Measurements from ENCODE around the gene DOCK8. TPM values are rescaled to one million over a fixed set of nuclear protein-coding genes. Genes with fewer than 3 reads are reported as not detected.
"Not testable (repeated sequence)": the region's sequence is repeated elsewhere in the genome, so short reads cannot be mapped to it uniquely, and the experiment has no call there.

The DOCK8 gene
- polyA plus RNA-seq (ENCODE audit: insufficient read length) = 8.2 TPM

DNA sequence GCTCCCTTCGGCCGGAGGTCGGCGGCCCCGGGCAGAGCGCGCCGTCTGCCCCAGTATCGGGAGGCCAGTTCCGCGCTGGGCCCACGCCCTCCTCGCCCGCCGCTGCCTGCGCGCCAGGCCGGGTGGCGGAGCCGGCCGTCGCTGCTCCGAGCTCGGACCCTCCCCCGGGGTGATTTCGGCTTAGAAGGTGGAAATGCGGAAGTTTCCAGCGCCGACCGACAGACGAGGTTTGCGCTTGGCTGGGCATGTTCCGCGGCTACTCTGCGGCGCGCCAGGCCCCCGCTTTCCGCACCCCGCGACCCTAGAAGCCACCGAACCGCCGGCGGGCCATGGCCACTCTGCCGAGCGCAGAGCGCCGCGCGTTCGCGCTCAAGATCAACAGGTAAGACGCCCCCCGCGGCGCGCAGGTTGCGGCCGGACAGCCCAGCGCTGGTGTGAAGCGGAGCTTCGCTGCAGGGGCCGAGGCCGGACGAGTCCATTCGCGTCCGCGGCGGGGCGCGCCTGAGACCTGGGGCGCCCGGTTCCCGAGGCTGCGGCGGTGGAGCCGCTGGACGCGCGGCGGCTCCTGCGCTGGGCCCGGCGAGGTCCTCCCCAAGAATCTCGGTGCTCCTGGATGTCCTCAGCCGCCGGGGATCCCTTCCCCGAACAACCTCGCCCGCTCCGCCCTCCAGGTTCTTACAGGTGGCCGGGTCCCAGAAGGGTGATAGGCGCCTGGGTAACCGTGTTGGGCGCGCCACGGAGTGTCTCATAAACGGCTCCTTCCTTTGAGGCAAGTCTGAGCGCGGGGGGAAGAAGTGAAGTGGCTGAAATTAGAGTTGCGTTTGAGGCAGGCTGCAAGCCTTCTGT is at the start of gene DOCK8:
TSS of gene DOCK8 (plus strand) at position 218 of the 846 bp plus-strand sequence. CDS start at position 330, 112 bp downstream.
- peak; percentile 48 for DNase-seq

GRCh38 chr9:169757-170156 is 44.9 kb upstream of the DOCK8 start:
- DNase-seq = not testable (repeated sequence)

- DNase-seq = peak; percentile 13
These were observed 36.4 kb upstream of the DOCK8 start for GRCh38 chr9:178140-178825.

DNA sequence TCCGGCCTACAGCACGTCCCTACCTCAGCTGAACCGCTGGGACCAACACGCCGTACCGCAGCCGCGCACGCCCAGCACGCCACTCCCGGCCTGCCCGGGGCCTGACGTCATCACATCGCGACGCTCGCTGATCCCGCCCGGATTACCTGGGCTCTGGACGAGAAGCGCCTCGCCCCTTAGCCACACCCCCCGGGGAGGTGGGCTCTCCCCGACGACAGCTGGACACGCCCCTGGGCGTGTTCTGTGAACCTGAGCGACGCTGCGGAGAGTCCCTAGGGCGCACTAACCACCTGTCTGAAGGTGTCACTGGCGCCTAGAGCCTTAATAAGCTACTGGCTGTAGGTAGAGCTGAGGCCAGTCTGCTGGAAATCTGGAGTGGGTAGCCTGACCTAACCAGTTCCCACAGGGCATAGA is 35.7 kb upstream of the DOCK8 start, which contains the start of gene ZNG1A:
TSS of gene ZNG1A (minus strand) at position 87 of the 414 bp plus-strand sequence. CDS start 87 bp downstream, outside the sequence.
- peak; percentile 59 for DNase-seq

DNA sequence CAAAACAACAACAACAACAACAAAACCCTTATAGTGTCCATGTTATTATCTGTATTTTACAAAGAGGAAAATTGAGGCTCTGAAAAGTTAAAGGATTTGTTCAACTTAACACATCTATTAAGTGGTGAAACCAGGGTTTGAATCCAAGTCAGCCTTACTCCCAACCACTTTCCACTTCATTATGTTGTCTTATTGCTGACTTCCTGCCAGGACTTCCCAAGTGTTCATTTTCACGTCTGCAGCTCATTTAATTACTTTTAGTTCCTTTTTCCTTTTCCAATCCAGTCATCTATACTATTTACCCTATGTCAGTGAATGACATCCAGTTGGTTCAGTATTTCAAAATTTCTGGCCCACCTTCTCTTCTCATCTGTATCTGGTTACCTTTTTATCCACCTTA is 15.1 kb upstream of the DOCK8 start:
- not testable (repeated sequence) for DNase-seq

- DNase-seq = no peak
These were observed 8.2 kb upstream of the DOCK8 start for GRCh38 chr9:206481-206880.

- DNase-seq = no peak
These were observed 5.4 kb upstream of the DOCK8 start for GRCh38 chr9:209143-209758.

DNA sequence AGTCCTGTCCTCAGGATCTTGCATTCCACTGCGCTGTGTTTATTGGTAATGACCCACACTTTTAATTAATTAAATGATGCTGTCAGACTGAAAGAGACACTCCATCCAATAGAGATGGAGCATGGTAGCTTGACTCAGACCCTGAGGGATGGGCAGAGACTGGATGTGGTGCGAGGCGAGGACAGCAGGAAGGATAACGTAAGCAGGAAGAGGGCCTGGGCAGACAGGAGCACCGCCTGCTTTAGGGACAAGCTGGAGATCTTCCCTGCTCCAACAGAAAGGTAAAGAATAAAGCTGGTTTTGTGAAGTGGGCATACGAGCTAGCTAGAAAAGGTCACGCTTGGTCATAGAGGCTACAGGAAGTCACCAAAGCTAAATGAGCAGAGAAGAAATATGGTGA is 3.6 kb upstream of the DOCK8 start:
- no peak for DNase-seq

DNA sequence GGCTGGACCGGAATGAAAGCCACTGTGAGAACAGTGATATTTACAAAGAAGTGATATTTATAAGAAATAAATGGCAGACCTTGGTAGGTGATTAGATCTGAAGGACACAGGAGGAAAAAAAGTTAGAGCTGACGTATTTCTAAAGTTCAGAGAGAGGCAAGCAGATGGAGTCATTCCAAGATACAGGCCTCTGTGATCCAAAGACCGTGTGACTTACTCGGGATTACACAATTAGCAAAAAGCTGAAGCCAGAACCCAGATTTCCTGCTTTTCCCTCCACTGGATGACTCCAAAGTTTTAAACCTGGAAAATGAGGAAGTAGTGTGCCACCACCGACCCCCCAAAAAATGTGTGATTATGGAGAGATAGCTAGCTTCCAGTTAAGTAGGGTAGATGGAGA is 3.1 kb upstream of the DOCK8 start:
- DNase-seq = no peak

- DNase-seq = no peak
These were observed 2.4 kb upstream of the DOCK8 start for GRCh38 chr9:212297-212696.

DNA sequence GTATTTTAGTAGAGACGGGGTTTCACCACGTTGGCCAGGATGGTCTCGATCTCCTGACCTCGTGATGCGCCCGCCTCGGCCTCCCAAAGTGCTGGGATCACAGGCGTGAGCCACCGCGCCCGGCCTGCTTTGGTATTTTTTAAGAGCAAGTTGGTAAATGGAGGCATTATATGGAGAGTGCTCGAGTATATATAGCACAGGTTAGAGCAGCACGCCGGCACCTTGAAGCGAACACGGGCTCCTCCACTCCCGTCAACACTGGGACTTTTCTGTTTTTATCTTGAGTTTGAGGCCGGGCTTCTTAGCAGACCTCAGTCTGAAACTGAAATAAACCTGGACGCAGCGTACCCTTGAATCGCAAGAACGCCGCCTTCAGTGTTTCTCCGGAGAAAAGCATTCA is 764 bp upstream of the DOCK8 start:
- not testable (repeated sequence) for DNase-seq

GRCh38 chr9:214351-214647 is 366 bp upstream of the DOCK8 start:
- no peak for DNase-seq

- DNase-seq = no peak
These were observed 1.0 kb downstream of the DOCK8 start for GRCh38 chr9:215631-216155.

- no peak for DNase-seq
These were observed 2.2 kb downstream of the DOCK8 start for GRCh38 chr9:216866-217265.

- no peak for DNase-seq
These were observed 3.3 kb downstream of the DOCK8 start for GRCh38 chr9:217950-218349.

DNA sequence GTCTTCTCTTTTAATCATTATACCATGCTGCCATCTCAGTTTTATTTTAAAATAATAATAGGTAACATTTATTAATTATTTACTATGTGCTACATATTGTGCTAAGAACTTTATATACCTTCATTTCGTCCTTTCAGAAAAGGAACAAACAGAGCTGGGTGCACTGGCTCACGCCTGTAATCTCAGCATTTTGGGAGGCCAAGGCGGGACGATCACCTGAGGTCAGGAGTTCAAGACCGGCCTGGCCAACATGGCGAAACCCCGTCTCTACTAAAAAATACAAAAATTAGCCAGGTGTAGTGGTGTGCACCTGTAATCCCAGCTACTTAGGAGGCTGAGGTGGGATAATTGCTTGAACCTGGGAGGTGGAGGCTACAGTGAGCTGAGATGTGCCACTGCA is 4.4 kb downstream of the DOCK8 start:
- not testable (repeated sequence) for DNase-seq

DNA sequence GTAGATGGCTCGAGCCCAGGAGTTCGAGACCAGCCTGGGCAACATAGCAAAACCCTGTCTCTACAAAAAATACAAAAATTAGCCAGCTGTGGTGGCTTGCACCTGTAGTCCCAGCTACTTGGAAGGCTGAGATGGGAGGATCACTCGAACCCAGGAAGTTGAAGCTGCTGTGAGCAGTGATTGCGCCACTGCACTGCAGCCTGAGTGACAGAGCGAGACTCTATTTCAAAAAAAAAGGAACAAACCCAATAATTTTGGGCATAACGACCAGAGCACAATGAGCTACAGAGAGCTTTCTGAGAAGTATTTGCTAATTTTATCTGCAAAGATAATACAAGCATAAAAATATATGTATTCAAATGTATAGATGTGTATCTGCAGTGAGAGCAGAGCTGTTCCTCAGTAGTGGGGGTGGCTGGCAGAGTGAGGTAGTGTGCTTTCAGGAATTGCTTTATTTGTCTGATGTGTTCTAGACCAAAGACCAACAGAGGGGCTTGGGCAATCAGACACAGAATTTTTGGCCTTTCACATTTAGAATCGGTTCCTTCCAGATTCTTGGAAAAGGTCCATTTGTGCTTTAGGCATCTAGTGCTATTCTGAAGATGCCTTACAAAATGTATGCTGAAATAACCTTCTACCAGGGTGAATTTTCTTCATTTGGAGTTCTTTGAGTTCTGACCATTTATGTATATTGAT is 5.2 kb downstream of the DOCK8 start:
- DNase-seq = no peak

DNA sequence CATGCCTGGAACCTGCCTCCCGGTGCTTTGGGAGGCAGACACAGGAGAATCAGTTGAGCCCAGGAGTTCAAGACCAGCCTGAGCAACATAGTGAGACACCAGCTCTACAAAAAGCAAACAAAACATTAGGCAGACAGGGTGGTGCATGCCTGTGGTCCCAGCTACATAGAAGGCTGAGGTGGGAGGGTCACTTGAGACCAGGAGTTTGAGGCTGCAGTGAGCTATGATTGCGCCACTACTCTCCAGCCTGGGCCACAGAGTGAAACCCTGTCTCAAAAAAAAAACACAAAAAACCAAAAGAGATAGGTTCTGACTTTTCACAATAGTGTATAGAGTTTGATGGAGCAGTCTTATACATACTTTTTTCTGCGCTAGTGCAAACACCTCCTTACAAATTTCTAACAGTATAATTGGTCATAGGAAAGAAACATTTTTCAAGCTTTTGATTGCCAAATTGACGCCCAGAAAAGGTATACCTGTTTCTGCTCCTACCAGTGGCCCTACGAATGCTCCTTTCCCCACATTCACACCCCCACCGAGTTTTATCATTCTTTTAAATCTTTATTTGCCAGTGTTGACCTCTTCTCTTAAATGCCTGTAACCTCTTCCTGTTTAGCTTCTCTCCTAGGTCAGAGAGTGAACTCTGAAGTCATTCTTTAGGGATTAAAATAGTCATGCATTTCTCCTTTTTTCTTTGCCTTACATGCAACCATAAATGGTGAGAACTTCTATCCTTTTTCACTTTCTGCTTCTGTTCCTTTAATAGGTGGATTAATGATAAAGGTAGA is 7.5 kb downstream of the DOCK8 start:
- DNase-seq = no peak

- DNase-seq = no peak
These were observed 8.5 kb downstream of the DOCK8 start for GRCh38 chr9:223152-223551.

DNA sequence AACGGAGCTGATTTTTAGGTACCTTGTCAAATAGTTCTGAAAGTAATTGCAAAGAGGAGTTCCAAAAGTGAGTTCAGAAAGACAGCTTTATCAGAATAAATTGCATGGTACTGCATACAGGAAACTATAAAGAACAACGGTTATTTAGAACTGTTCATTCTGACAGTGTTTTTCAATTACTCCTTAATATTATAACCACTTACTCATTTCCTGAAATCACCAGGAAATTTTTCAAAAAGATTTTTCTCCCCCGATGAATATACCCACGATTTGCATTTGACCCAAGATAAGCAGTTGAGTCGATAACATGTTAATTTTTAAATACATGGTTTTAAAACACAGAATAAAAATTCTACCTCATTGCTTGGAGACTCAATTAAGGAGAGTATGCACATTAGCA is 9.4 kb downstream of the DOCK8 start:
- DNase-seq = no peak

DNA sequence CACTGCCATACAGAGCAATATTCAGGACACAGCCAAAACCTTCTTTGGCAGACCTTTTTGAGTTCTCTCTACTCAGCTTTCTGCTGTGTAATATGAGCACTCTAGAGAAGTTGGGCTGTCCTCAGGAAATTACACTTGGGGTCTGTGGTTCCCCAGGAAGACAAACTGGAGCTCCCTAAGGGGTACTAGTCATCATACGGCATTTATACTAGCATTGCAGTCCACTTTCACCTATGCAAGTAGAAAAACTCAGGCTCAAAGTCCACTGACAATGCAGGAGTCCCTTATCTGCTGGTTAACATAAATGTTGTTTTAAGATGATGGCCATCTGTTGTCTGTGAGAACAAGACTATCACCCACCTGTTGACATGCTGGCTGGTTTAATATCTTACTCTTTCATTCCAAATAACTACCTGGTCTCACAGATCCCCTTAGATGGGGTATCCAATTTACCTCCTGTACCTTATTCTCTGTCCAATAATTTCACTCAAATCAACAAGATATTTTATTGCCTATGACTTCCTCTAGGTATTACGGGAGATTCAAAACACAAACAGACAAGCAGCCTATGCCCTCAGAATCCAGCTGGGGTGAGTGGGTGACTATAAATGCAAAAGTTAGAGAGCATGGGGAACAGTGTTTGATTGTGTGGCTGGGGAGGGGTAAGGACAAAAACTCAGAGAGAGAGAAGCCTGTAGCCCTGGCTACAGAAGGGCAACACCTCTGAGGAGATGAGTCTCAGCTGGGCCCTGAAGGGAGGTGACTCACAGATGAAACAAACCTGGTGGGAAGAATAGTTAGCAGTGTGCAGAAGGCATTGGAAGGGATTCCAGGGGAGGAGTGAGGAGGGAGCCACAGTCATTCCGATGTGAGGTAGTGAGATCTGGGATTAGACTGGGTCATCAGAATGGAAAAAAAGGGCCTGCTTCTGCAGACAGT is 10.2 kb downstream of the DOCK8 start:
- DNase-seq = no peak
